Gastroesophageal sphincter (tissue), 4 donors: ENCODE results near the gene CALML6. TPM values are rescaled to one million over a fixed set of nuclear protein-coding genes. Genes with fewer than 3 reads are reported as not detected.
A peak's percentile ranks its signal among the peaks of the same experiment; 100 is the strongest.
"Not testable (repeated sequence)": the region's sequence is repeated elsewhere in the genome, so short reads cannot be mapped to it uniquely, and the experiment has no call there.

Experiments used
- ATAC-seq: fragments of 150-250 bp; one replicate; pipeline ENCODE4 v1.9.1; 2016; ENCODE audit warnings: mild to moderate bottlenecking, moderate library complexity
- H3K27ac ChIP-seq, 4 donors: fragments of 200-600 bp; sonication (generic) in 3 of 4; 1 replicate in 3 of 4; 2 replicates in 1 of 4; pipeline ENCODE4 v1.5.1; 2016 to 2019
- H3K27me3 ChIP-seq: fragments of 200-600 bp; sonication (generic); one replicate; pipeline ENCODE4 v1.5.1; 2019
- H3K36me3 ChIP-seq, 2 donors: fragments of 200-600 bp; sonication (generic); one replicate each; pipeline ENCODE4 v1.5.1; 2019; ENCODE audit warnings: control low read depth in 1 of 2
- H3K4me1 ChIP-seq, 3 donors: fragments of 200-600 bp; sonication (generic); 1 replicate in 2 of 3; 2 replicates in 1 of 3; pipeline ENCODE4 v1.5.1; 2016 to 2019; ENCODE audit warnings: control low read depth in 2 of 3
- H3K4me3 ChIP-seq, 2 donors: fragments of 200-600 bp; sonication (generic); one replicate each; pipeline ENCODE4 v1.5.1; 2019; ENCODE audit warnings: mild to moderate bottlenecking in 1 of 2, moderate library complexity in 1 of 2
- H3K9me3 ChIP-seq, 3 donors: fragments of 200-600 bp; sonication (generic); one replicate each; pipeline ENCODE4 v1.5.1; 2017 to 2019; ENCODE audit warnings: control low read depth in 2 of 3
- CTCF ChIP-seq, 4 experiments: fragments of 200-600 bp in 2 of 4; fragments of 450-650 bp in 2 of 4; sonication (generic) in 1 of 4; IDR thresholded peaks; one replicate each; pipeline ENCODE4 v1.5.1; 2017 to 2019; ENCODE audit warnings: antibody characterized with exemption in 4 of 4, mild to moderate bottlenecking in 2 of 4, moderate library complexity in 2 of 4
- EP300 ChIP-seq: sonication (generic); formaldehyde crosslinking; IDR thresholded peaks from one replicate; pipeline ENCODE4 v1.6.1; 2017; ENCODE audit warnings: antibody characterized with exemption, mild to moderate bottlenecking
- POLR2A ChIP-seq, 2 donors: fragments of 450-650 bp; IDR thresholded peaks; one replicate each; pipeline ENCODE4 v1.6.1; 2017; ENCODE audit warnings: antibody characterized with exemption in 2 of 2, mild to moderate bottlenecking in 2 of 2, moderate library complexity in 1 of 2
- POLR2AphosphoS5 ChIP-seq: sonication (generic); formaldehyde crosslinking; IDR thresholded peaks from one replicate; pipeline ENCODE4 v1.6.1; 2017; ENCODE audit warnings: antibody characterized with exemption
- WGBS, 2 donors: methylation state at CpG; one replicate each; pipeline ENCODE4 v1.1.5; 2018; ENCODE audit warnings: low coverage in 1 of 2; 5-methylcytosine and 5-hydroxymethylcytosine counted together
- total RNA-seq, 4 donors: library from RNA; depleted of rRNA; stranded (reverse); fragments of >200 nt; gene quantifications; one replicate each; pipeline ENCODE4 v1.1.0, GENCODE V29; 2016

Gene CALML6
- total RNA-seq, 4 donors from 2014 or later: 0.40 to 0.47 TPM; not detected in 2

- 58 to 73% methylated on average over 8 to 10 of the region's 13 CpGs for WGBS, 2 donors
- no peak overlapping the region for H3K4me3 ChIP-seq
- no peak overlapping the region for H3K27ac ChIP-seq
- H3K36me3 ChIP-seq: peaks cover 0 to 9% of the 10 kb centered on the region in 2 donors
- H3K4me1 ChIP-seq: peaks cover 0 to 98% (median 38%) of the 10 kb centered on the region in 3 donors
- no peak for ATAC-seq
- TF ChIP-seq POLR2A (IDR thresholded peaks at IDR 0.05): no peak
- no peak for TF ChIP-seq EP300
- no peak for TF ChIP-seq POLR2AphosphoS5
- TF ChIP-seq CTCF (IDR thresholded peaks at IDR 0.05): no peak
- H3K9me3 ChIP-seq: no peaks in the 10 kb centered on the region
- no peaks in the 10 kb centered on the region for H3K27me3 ChIP-seq
These were observed 34.3 kb upstream of the CALML6 start for GRCh38 chr1:1880617-1881312.

- ATAC-seq: no peak
- Histone ChIP-seq H3K4me1 (peaks cover 0 to 98% (median 34%) of the 10 kb centered on the region in 3 donors), H3K9me3 (no peaks in the 10 kb centered on the region), H3K36me3 (no peaks in the 10 kb centered on the region), H3K4me3 (no peak overlapping the region), H3K27ac (peak overlapping the region in 1 of 4 donors; percentile 27), H3K27me3 (no peaks in the 10 kb centered on the region)
- 71 to 85% methylated on average over 4 to 6 of the region's 6 CpGs for WGBS, 2 donors
- TF ChIP-seq EP300: no peak
- no peak for TF ChIP-seq POLR2AphosphoS5
These were observed 33.3 kb upstream of the CALML6 start for GRCh38 chr1:1881727-1882126.

- 33 to 56% methylated on average over 1 to 4 of the region's 4 CpGs for WGBS, 2 donors
These were observed 31.8 kb upstream of the CALML6 start for GRCh38 chr1:1883092-1883873.

GRCh38 chr1:1883890-1884289 is 31.2 kb upstream of the CALML6 start:
- Histone ChIP-seq H3K4me1 (peaks cover 0 to 98% (median 39%) of the 10 kb centered on the region in 3 donors), H3K27ac (peak overlapping the region in 1 of 4 donors; percentile 31)
- H3K9me3 ChIP-seq, H3K27me3 ChIP-seq, H3K4me3 ChIP-seq, H3K36me3 ChIP-seq, ATAC-seq: not testable (repeated sequence)
- 54 to 73% methylated on average over 3 to 11 of the region's 11 CpGs for WGBS, 2 donors

More at GRCh38 chr1:1883092-1883873, 31.8 kb upstream of the CALML6 start:
- H3K4me1 ChIP-seq: peaks cover 0 to 98% (median 37%) of the 10 kb centered on the region in 3 donors
- H3K4me3 ChIP-seq: no peak overlapping the region
- ATAC-seq: no peak
- H3K27ac ChIP-seq: peak overlapping the region in 1 of 4 donors; percentile 38
- no peaks in the 10 kb centered on the region for H3K36me3 ChIP-seq
- H3K27me3 ChIP-seq: no peaks in the 10 kb centered on the region
- no peaks in the 10 kb centered on the region for H3K9me3 ChIP-seq
- TF ChIP-seq EP300 (no peak), CTCF (IDR thresholded peaks at IDR 0.05) (no peak), POLR2AphosphoS5 (no peak), POLR2A (IDR thresholded peaks at IDR 0.05) (no peak)

- no peaks in the 10 kb centered on the region for H3K9me3 ChIP-seq
- H3K27me3 ChIP-seq: no peaks in the 10 kb centered on the region
- H3K36me3 ChIP-seq: no peaks in the 10 kb centered on the region
- 5% methylated on average over 9 of the region's 9 CpGs for WGBS, 2 donors
- TF ChIP-seq CTCF (IDR thresholded peaks at IDR 0.05) (no peak), POLR2A (IDR thresholded peaks at IDR 0.05) (no peak), EP300 (no peak), POLR2AphosphoS5 (no peak)
- peak overlapping the region in 2 of 4 donors; percentile 94 to 97 for H3K27ac ChIP-seq
- ATAC-seq: no peak
- peak overlapping the region; percentile 65 to 98 for H3K4me3 ChIP-seq
- peaks cover 0 to 79% (median 29%) of the 10 kb centered on the region in 3 donors for H3K4me1 ChIP-seq
These were observed 25.8 kb upstream of the CALML6 start for GRCh38 chr1:1889090-1889750.
